HepG2 (cell line): ENCODE measurements around the gene PTGIS. TPM values are rescaled to one million over a fixed set of nuclear protein-coding genes. Genes with fewer than 3 reads are reported as not detected.

Experiments used
- CBX2 ChIP-seq, 2 experiments: fragments of 200-600 bp in 1 of 2; sonication (generic); formaldehyde crosslinking in 1 of 2; IDR thresholded peaks; 2 replicates each; pipeline versions ENCODE4 v1.7.0 to v1.8.1; 2018 to 2022; ENCODE audit warnings: low read depth in 2 of 2, low read length in 1 of 2, mild to moderate bottlenecking in 1 of 2, missing genetic modification reagents in 1 of 2
- CEBPG ChIP-seq: IDR thresholded peaks from 2 replicates; pipeline ENCODE4 v1.6.1; 2016
- KDM5A ChIP-seq: fragments of 200-600 bp; sonication (generic); IDR thresholded peaks from 2 replicates; pipeline ENCODE4 v1.7.0; 2018; ENCODE audit warnings: antibody characterized with exemption, mild to moderate bottlenecking, low read length, borderline replicate concordance
- MAFF ChIP-seq: IDR thresholded peaks from 2 replicates; pipeline ENCODE4 v1.6.1; 2011; ENCODE audit warnings: low read depth, low read length, improper control_type of control experiment
- MIER2 ChIP-seq: IDR thresholded peaks from 2 replicates; pipeline ENCODE4 v1.6.1; 2016; ENCODE audit warnings: missing biosample characterization, missing genetic modification reagents
- NCOA5 ChIP-seq: sonication (generic); formaldehyde crosslinking; IDR thresholded peaks from 2 replicates; pipeline ENCODE4 v1.4.0; 2020; ENCODE audit warnings: missing genetic modification reagents
- REL ChIP-seq: sonication (generic); formaldehyde crosslinking; conservative IDR thresholded peaks from 2 replicates; pipeline ENCODE4 v1.8.0; 2022; ENCODE audit warnings: mild to moderate bottlenecking, missing genetic modification reagents, moderate library complexity
- SALL1 ChIP-seq: sonication (generic); formaldehyde crosslinking; IDR thresholded peaks from 2 replicates; pipeline ENCODE4 v1.8.0; 2022; ENCODE audit warnings: mild to moderate bottlenecking, missing genetic modification reagents
- SAP130 ChIP-seq: IDR thresholded peaks from 2 replicates; pipeline ENCODE4 v1.6.1; 2016; ENCODE audit warnings: low read depth
- SIN3B ChIP-seq: fragments of 150-350 bp; IDR thresholded peaks from 2 replicates; pipeline ENCODE4 v1.6.1; 2014; ENCODE audit warnings: low read length
- TBL1XR1 ChIP-seq: fragments of 150-350 bp; IDR thresholded peaks from 2 replicates; pipeline ENCODE4 v1.6.1; 2014; ENCODE audit warnings: borderline replicate concordance, low read length; ENCODE audit not compliant: partially characterized antibody
- ZNF17 ChIP-seq: sonication (generic); formaldehyde crosslinking; IDR thresholded peaks from 2 replicates; pipeline ENCODE4 v1.5.0; 2020; ENCODE audit warnings: mild to moderate bottlenecking, missing genetic modification reagents
- ZNF605 ChIP-seq: sonication (generic); formaldehyde crosslinking; IDR thresholded peaks from 2 replicates; pipeline ENCODE4 v1.8.0; 2022; ENCODE audit warnings: mild to moderate bottlenecking, missing genetic modification reagents
- ZSCAN12 ChIP-seq: sonication (generic); formaldehyde crosslinking; IDR thresholded peaks from 2 replicates; pipeline ENCODE4 v1.9.0; 2021; ENCODE audit warnings: mild to moderate bottlenecking, missing genetic modification reagents
- ZSCAN9 ChIP-seq: IDR thresholded peaks from 2 replicates; pipeline ENCODE4 v1.6.1; 2016; ENCODE audit warnings: borderline replicate concordance
- polyA plus RNA-seq, 8 experiments: library from polyadenylated mRNA; depleted of rRNA in 3 of 8; stranded (reverse) in 7 of 8; unstranded in 1 of 8; fragments of >200 nt; fragmentation: Illumina TruSeq in 4 of 8; extraction: Trizol in 4 of 8; gene quantifications; 2 replicates each; pipeline versions ENCODE4 v1.2.1 to v1.2.3, GENCODE V29; 2011 to 2016; ENCODE audit warnings: low read depth in 4 of 8, missing spikeins in 1 of 8, mixed read lengths in 1 of 8; ENCODE audit not compliant: insufficient read depth in 1 of 8
- total RNA-seq, 5 experiments: library from RNA; depleted of rRNA; stranded (reverse); fragments of >200 nt; fragmentation: Illumina TruSeq; extraction: Trizol; gene quantifications; 2 replicates each; pipeline ENCODE4 v1.2.3, GENCODE V29; 2016; ENCODE audit warnings: low read depth in 1 of 5
- TF ChIP-seq, protein P1 (sequence below): sonication (generic); formaldehyde crosslinking; IDR thresholded peaks from 2 replicates; pipeline ENCODE4 v1.8.1; 2022; ENCODE audit warnings: mild to moderate bottlenecking, missing genetic modification reagents
- TF ChIP-seq, protein P2 (sequence below): sonication (generic); formaldehyde crosslinking; conservative IDR thresholded peaks from 2 replicates; pipeline ENCODE4 v1.8.0; 2022; ENCODE audit warnings: missing genetic modification reagents
- TF ChIP-seq, protein P3 (sequence below): sonication (generic); formaldehyde crosslinking; IDR thresholded peaks from 2 replicates; pipeline ENCODE4 v1.4.0; 2020; ENCODE audit warnings: missing genetic modification reagents
- TF ChIP-seq, protein P4 (sequence below): sonication (generic); formaldehyde crosslinking; IDR thresholded peaks from 2 replicates; pipeline ENCODE4 v1.5.1; 2020; ENCODE audit warnings: missing genetic modification reagents, mild to moderate bottlenecking, borderline replicate concordance
- TF ChIP-seq, protein P5 (sequence below): sonication (generic); formaldehyde crosslinking; IDR thresholded peaks from 2 replicates; pipeline ENCODE4 v1.4.0; 2020; ENCODE audit warnings: missing genetic modification reagents

Gene PTGIS
- total and polyA plus RNA-seq, 2 of the 13 experiments (the other 11 are each of a cell fraction or from before 2014, with no cell fraction given), result not detected

DNA sequence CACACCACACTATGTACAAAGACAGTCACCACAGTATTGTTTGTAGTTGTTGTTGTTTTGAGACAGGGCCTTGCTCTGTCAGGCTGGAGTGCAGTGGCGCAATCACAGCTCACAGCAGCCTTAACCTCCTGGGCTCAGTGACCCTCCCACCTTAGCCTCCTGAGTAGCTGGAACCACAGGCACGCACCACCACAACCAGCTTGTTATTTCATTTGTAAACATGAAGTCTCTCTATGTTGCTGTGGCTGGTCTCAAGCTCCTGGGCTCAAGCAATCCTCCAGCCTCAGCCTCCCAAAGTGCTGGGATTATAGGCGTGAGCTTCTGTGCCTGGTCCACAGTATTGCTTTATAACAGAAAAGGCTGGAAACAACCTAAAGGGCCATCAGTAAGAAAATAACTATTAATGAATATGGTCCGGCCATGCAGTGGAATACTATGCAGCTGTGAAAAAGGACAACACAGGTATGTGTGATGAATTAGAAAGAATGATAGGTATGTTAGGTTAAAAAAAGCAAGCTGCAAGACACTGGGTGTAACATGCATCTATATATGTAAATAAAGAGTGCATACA, 30.0 kb upstream of the PTGIS start (continued):
- TF ChIP-seq ZNF605 (CRISPR knock-in tag) (0 out of 2 replicates have a peak, but pooled peaks have one; percentile 40), CBX2 (IDR thresholded peaks at IDR 0.05; ENCODE audit: low read depth, low read length) (no peak), CBX2 (CRISPR knock-in tag; IDR thresholded peaks at IDR 0.05; ENCODE audit: low read depth) (no peak), KDM5A (no peak), REL (CRISPR knock-in tag) (no peak), CEBPG (CRISPR knock-in tag) (peak; percentile 84), ZSCAN9 (CRISPR knock-in tag) (no peak), MAFF (no peak), TBL1XR1 (no peak), SAP130 (CRISPR knock-in tag) (0 out of 2 replicates have a peak, but pooled peaks have one; percentile 29), SALL1 (CRISPR knock-in tag) (no peak; the same call in 1 of the 2 replicates), ZNF17 (CRISPR knock-in tag) (no peak), NCOA5 (CRISPR knock-in tag) (no peak), SIN3B (no peak), MIER2 (CRISPR knock-in tag) (no peak), ZSCAN12 (CRISPR knock-in tag) (no peak)
- TF ChIP-seq, protein P1, sequence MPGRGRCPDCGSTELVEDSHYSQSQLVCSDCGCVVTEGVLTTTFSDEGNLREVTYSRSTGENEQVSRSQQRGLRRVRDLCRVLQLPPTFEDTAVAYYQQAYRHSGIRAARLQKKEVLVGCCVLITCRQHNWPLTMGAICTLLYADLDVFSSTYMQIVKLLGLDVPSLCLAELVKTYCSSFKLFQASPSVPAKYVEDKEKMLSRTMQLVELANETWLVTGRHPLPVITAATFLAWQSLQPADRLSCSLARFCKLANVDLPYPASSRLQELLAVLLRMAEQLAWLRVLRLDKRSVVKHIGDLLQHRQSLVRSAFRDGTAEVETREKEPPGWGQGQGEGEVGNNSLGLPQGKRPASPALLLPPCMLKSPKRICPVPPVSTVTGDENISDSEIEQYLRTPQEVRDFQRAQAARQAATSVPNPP, result no peak
- TF ChIP-seq, protein P2, sequence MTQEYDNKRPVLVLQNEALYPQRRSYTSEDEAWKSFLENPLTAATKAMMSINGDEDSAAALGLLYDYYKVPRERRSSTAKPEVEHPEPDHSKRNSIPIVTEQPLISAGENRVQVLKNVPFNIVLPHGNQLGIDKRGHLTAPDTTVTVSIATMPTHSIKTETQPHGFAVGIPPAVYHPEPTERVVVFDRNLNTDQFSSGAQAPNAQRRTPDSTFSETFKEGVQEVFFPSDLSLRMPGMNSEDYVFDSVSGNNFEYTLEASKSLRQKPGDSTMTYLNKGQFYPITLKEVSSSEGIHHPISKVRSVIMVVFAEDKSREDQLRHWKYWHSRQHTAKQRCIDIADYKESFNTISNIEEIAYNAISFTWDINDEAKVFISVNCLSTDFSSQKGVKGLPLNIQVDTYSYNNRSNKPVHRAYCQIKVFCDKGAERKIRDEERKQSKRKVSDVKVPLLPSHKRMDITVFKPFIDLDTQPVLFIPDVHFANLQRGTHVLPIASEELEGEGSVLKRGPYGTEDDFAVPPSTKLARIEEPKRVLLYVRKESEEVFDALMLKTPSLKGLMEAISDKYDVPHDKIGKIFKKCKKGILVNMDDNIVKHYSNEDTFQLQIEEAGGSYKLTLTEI, result no peak
- TF ChIP-seq, protein P3, sequence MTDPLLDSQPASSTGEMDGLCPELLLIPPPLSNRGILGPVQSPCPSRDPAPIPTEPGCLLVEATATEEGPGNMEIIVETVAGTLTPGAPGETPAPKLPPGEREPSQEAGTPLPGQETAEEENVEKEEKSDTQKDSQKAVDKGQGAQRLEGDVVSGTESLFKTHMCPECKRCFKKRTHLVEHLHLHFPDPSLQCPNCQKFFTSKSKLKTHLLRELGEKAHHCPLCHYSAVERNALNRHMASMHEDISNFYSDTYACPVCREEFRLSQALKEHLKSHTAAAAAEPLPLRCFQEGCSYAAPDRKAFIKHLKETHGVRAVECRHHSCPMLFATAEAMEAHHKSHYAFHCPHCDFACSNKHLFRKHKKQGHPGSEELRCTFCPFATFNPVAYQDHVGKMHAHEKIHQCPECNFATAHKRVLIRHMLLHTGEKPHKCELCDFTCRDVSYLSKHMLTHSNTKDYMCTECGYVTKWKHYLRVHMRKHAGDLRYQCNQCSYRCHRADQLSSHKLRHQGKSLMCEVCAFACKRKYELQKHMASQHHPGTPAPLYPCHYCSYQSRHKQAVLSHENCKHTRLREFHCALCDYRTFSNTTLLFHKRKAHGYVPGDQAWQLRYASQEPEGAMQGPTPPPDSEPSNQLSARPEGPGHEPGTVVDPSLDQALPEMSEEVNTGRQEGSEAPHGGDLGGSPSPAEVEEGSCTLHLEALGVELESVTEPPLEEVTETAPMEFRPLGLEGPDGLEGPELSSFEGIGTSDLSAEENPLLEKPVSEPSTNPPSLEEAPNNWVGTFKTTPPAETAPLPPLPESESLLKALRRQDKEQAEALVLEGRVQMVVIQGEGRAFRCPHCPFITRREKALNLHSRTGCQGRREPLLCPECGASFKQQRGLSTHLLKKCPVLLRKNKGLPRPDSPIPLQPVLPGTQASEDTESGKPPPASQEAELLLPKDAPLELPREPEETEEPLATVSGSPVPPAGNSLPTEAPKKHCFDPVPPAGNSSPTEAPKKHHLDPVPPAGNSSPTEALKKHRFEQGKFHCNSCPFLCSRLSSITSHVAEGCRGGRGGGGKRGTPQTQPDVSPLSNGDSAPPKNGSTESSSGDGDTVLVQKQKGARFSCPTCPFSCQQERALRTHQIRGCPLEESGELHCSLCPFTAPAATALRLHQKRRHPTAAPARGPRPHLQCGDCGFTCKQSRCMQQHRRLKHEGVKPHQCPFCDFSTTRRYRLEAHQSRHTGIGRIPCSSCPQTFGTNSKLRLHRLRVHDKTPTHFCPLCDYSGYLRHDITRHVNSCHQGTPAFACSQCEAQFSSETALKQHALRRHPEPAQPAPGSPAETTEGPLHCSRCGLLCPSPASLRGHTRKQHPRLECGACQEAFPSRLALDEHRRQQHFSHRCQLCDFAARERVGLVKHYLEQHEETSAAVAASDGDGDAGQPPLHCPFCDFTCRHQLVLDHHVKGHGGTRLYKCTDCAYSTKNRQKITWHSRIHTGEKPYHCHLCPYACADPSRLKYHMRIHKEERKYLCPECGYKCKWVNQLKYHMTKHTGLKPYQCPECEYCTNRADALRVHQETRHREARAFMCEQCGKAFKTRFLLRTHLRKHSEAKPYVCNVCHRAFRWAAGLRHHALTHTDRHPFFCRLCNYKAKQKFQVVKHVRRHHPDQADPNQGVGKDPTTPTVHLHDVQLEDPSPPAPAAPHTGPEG (CRISPR knock-in tag), result no peak
- TF ChIP-seq, protein P4, sequence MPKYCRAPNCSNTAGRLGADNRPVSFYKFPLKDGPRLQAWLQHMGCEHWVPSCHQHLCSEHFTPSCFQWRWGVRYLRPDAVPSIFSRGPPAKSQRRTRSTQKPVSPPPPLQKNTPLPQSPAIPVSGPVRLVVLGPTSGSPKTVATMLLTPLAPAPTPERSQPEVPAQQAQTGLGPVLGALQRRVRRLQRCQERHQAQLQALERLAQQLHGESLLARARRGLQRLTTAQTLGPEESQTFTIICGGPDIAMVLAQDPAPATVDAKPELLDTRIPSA (CRISPR knock-in tag), result no peak
- TF ChIP-seq, protein P5, sequence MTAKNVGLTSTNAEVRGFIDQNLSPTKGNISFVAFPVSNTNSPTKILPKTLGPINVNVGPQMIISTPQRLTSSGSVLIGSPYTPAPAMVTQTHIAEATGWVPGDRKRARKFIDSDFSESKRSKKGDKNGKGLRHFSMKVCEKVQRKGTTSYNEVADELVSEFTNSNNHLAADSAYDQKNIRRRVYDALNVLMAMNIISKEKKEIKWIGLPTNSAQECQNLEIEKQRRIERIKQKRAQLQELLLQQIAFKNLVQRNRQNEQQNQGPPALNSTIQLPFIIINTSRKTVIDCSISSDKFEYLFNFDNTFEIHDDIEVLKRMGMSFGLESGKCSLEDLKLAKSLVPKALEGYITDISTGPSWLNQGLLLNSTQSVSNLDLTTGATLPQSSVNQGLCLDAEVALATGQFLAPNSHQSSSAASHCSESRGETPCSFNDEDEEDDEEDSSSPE (CRISPR knock-in tag), result no peak
